WTC11 (cell line): Measurements from ENCODE around the gene PLCG2. TPM values are rescaled to one million over a fixed set of nuclear protein-coding genes. Genes with fewer than 3 reads are reported as not detected.
A peak's percentile ranks its signal among the peaks of the same experiment; 100 is the strongest.

Source experiments
- ATAC-seq: fragments of 200-7000 bp; cut with Tn5 transposase; 2 replicates; pipeline ENCODE4 v1.10.0; 2021; ENCODE audit warnings: mild to moderate bottlenecking, moderate library complexity
- CTCF ChIA-PET: fragments of 300-600 bp; sonication (Branson Sonifier 250); formaldehyde crosslinking; loops from one replicate; lab custom pipeline; 2021; ENCODE audit warnings: antibody characterized with exemption; lab: Charles Lee
- POLR2A ChIA-PET: fragments of 350-600 bp; sonication (Branson Sonifier 250); formaldehyde crosslinking; loops from one replicate; lab custom pipeline; 2021; ENCODE audit warnings: antibody characterized with exemption; lab: Charles Lee
- DNase-seq: peaks from one replicate; pipeline ENCODE4 v3.0.0; 2021; ENCODE audit warnings: low spot score
- H3K27ac Mint-ChIP-seq: 2 replicates; pipeline ENCODE4 v1.8.0; 2021; ENCODE audit warnings: mixed read lengths
- H3K27me3 Mint-ChIP-seq: 2 replicates; pipeline ENCODE4 v1.8.0; 2021; ENCODE audit warnings: low read depth, mild to moderate bottlenecking, moderate library complexity, mixed read lengths
- H3K36me3 Mint-ChIP-seq: 2 replicates; pipeline ENCODE4 v1.8.0; 2021; ENCODE audit warnings: mixed read lengths
- H3K4me1 Mint-ChIP-seq: 2 replicates; pipeline ENCODE4 v1.8.0; 2022; ENCODE audit warnings: mixed read lengths
- H3K4me3 Mint-ChIP-seq: 2 replicates; pipeline ENCODE4 v1.8.0; 2021; ENCODE audit warnings: mild to moderate bottlenecking, moderate library complexity, mixed read lengths
- H3K9me3 Mint-ChIP-seq: 2 replicates; pipeline ENCODE4 v1.8.0; 2021; ENCODE audit warnings: mixed read lengths
- AR ChIP-seq: fragments of 250-450 bp; sonication (Bioruptor Pico); IDR thresholded peaks from 2 replicates; pipeline ENCODE4 v1.9.0; 2021; ENCODE audit warnings: mild to moderate bottlenecking
- ARID4B ChIP-seq: sonication (generic); formaldehyde crosslinking; IDR thresholded peaks from 2 replicates; pipeline ENCODE4 v1.8.0; 2023; ENCODE audit warnings: missing genetic modification reagents, mild to moderate bottlenecking, borderline replicate concordance
- MXD4 ChIP-seq: fragments of 250-450 bp; sonication (Bioruptor Pico); IDR thresholded peaks from 2 replicates; pipeline ENCODE4 v1.8.0; 2021; ENCODE audit warnings: mild to moderate bottlenecking, moderate library complexity, borderline replicate concordance
- NFATC4 ChIP-seq: fragments of 250-450 bp; sonication (Bioruptor Pico); IDR thresholded peaks from 2 replicates; pipeline ENCODE4 v1.9.0; 2021; ENCODE audit warnings: mild to moderate bottlenecking
- OVOL2 ChIP-seq: fragments of 250-450 bp; sonication (Bioruptor Pico); IDR thresholded peaks from 2 replicates; pipeline ENCODE4 v1.9.0; 2021; ENCODE audit warnings: mild to moderate bottlenecking, borderline replicate concordance
- RELA ChIP-seq: sonication (generic); formaldehyde crosslinking; IDR thresholded peaks from 2 replicates; pipeline ENCODE4 v1.8.1; 2022; ENCODE audit warnings: missing genetic modification reagents, mild to moderate bottlenecking, borderline replicate concordance
- SMAD3 ChIP-seq: sonication (generic); formaldehyde crosslinking; IDR thresholded peaks from 2 replicates; pipeline ENCODE4 v1.8.0; 2022; ENCODE audit warnings: missing genetic modification reagents, mild to moderate bottlenecking, borderline replicate concordance
- STAT6 ChIP-seq: sonication (generic); formaldehyde crosslinking; conservative IDR thresholded peaks from 2 replicates; pipeline ENCODE4 v1.8.1; 2023; ENCODE audit warnings: mild to moderate bottlenecking, low read depth, missing genetic modification reagents, moderate library complexity
- TCF7 ChIP-seq: sonication (generic); formaldehyde crosslinking; IDR thresholded peaks from 2 replicates; pipeline ENCODE4 v1.8.0; 2022; ENCODE audit warnings: mild to moderate bottlenecking, low read depth, missing genetic modification reagents, moderate library complexity
- ZNF281 ChIP-seq: sonication (generic); formaldehyde crosslinking; IDR thresholded peaks from 2 replicates; pipeline ENCODE4 v1.8.0; 2023; ENCODE audit warnings: mild to moderate bottlenecking, missing genetic modification reagents
- ZSCAN18 ChIP-seq: fragments of 250-450 bp; sonication (Bioruptor Pico); IDR thresholded peaks from 2 replicates; pipeline ENCODE4 v2.1.2; 2022; ENCODE audit warnings: mild to moderate bottlenecking, moderate library complexity
- total RNA-seq: library from RNA; stranded (reverse); gene quantifications from 3 replicates; pipeline ENCODE4 v1.2.3, GENCODE V29; 2021

PLCG2 gene
- total RNA-seq, 1 experiment from 2014 or later = 7.0 TPM

- no peak overlapping the region for H3K27ac Mint-ChIP-seq
- DNase-seq (peak; percentile 32), ATAC-seq (peak; percentile 80)
- H3K9me3 Mint-ChIP-seq = no peaks in the 10 kb centered on the region
- TF ChIP-seq MXD4 (CRISPR knock-in tag) (no peak), NFATC4 (CRISPR knock-in tag) (no peak), STAT6 (no peak), ZNF281 (CRISPR knock-in tag) (no peak), RELA (CRISPR knock-in tag) (no peak), SMAD3 (CRISPR knock-in tag) (no peak), ARID4B (no peak), TCF7 (no peak), AR (CRISPR knock-in tag) (no peak), OVOL2 (CRISPR knock-in tag) (no peak), ZSCAN18 (no peak)
- H3K27me3 Mint-ChIP-seq = no peaks in the 10 kb centered on the region
- H3K4me3 Mint-ChIP-seq = no peak overlapping the region
- H3K4me1 Mint-ChIP-seq = peaks cover 25% of the 10 kb centered on the region
- H3K36me3 Mint-ChIP-seq = no peaks in the 10 kb centered on the region
- ChIA-PET CTCF (interaction anchor here (2.0 kb wide), 1 partner anchor 10 kb away, joined by 7 read pairs; no protein-coding TSS in a partner anchor), POLR2A (no interaction called here)
These were observed 52.6 kb downstream of the PLCG2 start for GRCh38 chr16:81831722-81832126.
